Measurements from ENCODE around the gene KCNMA1.

The KCNMA1 gene

DNA sequence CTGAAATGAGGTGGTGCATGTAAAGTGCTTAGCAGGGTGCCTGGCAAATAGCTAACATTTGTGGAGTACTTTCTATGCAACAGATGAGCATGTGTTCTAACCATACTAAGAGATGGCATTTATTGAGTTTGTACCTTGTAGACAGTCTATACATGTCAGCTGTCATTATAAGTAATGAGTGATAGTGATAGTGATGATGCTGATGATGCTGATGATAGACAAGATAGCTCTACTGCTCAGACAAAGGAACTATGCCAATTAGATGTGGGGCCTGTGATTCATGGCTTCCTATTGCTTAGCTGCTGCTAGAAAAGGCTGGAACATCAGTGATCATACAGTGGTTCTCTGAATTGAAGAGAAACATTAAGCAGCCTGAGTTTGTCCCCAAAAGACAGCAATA lies 585.8 kb downstream of the KCNMA1 start:
- DNase-seq, result peak; percentile 14

DNA sequence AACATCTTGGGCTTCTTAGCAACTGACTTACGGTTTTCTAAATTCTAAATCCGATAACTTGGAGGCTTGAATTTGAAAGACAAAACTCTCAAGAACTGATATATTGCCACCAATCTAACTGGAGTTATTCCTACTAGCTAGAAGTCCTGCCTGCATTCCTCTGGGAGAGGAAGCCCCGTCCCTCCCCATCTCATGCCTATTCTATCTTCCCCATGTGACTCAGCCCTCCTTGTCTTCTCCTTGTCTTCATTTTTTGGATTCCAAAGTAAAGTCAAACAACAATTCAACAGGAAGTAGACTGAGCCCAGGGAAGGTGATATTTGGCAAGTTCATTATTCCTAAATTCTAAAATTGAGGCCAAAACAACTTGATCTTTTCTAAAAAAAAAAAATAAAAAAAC lies 587.7 kb downstream of the KCNMA1 start:
- DNase-seq, result peak; percentile 76

DNA sequence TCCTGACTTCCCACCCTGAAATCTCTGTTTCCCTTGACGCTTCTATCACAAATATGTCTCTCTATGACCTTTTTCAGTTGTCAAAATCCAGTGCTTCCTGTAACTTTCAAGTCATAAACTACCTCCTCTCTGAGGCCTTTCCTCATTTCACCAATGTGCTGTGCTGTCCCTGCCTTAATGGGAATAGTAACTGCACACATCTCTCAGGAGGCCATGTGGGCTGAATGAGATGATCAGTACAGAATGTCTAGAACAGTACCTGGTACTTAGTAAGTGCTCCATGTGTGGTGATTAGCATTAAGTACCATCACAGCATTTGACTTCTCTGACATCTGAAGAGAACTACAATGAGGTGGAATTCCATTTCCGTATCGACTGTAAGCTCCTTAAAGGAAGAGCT lies 588.5 kb downstream of the KCNMA1 start:
- no peak for DNase-seq

DNA sequence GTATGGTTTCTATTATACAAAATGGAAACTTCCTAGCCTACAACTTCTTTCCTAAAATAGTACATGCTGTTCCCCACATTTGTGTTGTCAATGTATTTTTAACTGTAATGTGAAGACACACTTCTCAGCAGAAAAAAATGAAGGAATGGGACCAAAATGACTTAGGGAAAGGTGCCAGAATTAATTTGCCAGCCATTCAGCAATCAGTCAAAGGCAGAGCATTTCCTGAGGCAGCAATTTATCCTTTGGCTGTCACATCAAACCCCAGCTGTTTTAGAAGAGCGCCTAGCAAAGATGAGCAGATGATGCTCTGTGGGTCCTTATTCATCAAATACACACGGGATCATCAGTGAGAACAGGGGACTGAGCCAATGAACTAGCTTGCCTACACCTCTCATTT lies 592.5 kb downstream of the KCNMA1 start:
- DNase-seq, result peak; percentile 46

DNA sequence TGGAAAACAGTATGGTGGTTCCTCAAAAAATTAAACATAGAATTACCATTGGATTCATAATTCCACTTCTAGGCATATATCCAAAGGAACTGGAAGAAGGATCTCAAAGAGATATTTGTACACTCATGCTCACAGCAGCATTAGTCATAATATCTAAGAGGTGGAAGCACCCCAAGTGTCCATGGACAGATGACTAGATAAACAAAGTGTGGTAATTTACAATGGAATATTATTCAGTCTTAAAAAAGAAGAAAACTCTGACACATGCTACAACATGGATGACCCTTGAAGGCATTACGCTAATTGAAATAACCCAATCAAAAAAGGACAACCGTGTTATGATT lies 594.2 kb downstream of the KCNMA1 start:
- DNase-seq, result peak; percentile 34

DNA sequence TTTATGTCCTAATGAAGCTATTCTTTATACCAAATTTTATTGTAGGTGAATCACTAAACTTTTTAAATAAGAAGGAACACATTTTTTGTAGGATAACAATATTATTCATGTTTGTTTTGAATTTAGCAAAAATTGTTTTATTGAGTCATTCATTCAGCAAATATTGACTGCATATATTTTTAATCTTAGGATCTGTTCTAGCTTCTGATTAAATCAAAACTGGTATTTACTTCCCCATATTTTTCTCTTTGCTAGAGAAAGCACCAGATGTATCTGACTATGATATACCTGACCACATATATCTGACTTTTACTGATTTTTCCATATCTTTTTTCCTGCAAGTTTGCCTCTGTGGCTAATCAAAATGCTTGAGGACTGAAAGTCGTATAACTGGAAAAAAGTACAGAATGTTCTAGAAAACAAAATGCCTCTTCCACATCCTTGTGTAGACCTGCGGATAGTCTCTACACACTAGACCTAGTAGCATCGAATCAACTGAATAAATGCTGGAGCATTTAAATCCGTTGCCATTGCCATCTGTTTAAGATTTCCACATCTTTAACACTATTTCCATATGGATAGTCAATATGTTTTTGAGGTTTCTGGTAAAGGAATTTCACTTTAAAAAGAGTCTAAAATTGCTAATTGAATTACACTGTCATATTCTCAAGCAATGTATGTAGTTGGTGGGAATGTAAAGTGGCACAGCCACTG lies 594.7 kb downstream of the KCNMA1 start:
- DNase-seq, result no peak

DNA sequence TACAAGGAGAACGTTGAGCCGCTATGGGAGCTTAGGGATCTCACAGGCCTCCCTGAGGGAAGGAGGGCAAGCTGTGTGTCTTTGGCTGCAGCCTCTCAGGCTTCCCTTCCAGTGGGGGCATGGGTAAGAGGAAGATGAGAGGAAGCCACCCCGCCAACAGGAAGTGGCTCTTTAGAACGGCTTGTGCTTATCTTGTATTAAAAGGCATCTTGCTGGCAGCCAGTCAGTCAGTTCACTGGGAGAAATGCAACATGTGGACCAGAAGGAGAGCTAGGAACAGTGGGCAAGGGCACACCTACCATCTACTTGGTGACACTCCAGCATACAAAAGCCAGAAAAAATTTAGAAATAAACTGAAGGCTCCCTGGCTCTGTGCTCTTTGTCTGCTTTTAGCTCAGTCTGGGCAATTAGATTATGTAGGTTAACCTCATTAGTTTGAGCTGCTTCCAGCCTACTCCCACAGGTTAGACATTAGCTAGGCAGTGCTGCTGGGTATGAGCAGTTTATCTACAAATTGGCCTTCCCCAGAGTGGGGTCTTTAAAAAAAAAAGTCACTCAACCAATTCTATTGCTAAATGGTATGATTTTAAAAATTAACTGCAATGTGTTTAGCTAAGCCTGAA lies 595.9 kb downstream of the KCNMA1 start:
- DNase-seq, result no peak

DNA sequence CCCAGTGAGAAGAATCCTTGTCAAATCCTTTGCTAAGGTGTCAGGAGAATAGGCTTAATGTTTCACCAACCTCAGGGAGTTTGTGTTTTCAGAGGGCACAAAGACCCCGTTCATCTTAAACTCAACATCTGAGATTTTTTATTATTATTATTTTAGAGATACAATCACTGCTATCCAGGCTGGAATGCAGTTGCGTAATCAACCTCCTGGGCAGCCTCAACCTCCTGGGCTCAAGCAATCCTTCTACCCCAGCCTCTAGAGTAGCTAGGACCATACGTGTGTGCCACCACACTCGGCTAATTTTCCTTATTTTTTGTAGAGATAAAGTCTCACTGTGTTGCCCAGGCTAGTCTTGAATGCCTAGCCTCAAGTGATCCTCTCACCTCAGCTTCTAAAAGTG lies 599.2 kb downstream of the KCNMA1 start:
- DNase-seq, result no peak

DNA sequence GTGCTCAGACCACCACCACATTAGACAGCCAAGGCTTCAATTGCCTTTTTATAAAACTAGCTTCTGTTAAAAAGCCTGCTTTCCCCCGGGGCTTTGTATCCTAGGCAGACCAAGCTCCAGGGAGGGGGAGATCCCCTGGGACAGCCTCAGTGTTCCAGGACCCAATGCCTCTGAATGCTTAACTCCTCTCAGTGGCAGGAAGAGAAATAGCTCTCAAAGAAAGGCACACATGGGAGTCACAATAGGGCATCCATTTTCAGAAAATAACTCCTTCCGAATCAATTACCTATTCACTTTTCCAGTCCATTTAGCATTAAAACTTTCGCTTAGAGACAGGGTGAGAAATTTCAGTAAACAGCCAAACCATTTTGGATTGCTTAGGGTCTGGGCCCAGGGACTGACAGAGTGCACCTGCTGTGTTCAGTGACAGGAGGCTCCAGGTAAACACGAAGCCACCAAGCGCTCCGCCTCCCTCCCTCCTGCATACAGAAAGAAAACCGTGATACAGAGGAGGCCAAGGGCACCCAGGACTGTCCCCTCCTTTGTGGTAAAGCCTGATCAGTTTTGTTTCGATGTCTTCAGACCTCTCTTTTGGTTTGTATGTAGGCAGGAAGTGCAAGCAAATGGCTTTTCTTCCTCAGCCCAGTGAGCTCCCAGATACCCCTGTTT lies 599.7 kb downstream of the KCNMA1 start:
- DNase-seq, result no peak

DNA sequence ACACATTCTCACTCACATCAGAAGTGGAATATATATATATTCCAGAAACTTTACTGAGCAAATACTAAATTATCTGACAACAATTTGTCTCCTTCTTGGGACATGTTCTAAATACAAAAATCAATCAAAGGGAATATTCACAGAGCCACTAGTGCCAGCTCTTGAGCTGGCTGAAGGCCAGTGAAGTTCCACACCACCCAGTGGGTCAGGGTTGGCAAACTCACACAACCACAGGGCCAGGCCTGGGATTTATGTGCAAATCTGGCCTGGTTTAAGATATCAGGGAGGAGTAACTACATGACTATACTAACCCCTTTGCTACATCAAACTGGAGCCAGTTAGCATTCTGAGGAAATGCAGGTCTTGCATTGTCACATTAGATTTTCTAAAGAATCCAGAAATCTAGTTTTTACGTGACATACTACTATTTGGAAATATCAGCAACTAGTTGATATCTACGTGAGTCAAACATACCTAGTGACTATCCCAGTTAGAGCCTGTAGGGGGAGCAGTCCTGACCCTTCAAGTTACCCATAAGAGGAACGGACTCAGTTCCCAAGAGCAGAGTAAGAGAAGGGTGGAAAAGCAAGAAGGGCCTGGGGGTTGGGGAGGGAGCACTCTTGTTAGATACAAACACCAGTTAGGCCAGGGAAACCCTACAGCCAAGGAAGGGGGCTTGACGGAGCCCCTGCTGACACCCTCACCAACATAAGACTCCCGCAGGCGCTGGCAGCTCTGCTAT lies 600.4 kb downstream of the KCNMA1 start:
- no peak for DNase-seq

DNA sequence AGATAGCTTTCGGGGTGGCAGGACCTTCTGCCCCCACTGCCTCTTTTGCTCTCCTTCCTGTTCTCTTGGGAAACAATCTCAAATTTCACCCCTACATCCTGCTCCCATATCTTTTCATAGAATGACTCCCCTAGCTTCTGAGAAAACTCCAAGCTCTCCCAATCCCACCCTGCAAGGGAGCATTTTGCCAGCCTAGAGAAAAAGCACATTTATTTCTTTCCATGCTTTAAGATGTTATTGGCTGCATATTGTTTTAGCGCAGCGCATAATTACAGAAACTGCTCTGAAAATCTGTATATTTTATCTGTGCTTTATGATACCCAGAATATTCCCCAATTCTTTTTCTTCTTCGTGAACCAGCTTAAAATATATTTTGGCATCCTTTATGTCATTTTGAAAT lies 601.3 kb downstream of the KCNMA1 start:
- no peak for DNase-seq

DNA sequence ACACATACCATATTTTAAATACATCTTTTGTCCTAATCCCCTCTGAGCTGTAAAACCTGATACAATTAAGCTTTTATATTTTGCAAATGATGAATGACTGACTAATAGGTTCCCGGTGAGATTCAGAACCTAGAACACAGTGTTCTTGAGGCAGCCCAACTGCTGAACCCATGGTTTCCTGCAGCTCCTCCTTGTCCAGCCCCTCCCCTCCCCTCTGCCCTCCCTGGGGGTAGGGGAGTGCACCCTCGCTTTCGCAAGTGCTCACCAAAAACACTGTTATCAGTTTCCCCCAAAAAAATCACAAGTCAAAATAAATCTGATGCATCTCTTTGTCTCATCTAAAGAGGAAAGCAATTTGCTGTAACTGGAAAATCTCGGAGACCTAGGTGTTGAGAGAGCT lies 602.8 kb downstream of the KCNMA1 start:
- DNase-seq, result no peak

DNA sequence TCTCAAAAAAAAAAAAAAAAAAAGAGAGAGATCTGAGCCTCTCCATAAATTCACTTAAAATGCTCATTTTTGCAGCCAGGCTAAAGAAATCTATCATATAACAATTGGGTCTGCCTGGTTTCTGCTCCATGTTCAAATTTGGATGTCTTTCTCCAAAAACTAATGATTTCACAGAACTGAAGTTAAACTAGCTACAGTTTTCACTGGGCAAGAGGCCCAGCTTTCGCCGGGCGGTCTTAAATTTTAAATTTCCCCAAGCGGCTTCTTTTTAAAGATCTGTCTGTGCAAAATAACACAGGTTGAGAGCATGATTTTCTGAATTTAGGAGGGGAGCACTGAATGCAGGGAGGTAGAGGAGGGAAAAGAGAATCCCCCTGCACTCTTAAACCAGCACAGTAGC lies 603.4 kb downstream of the KCNMA1 start:
- DNase-seq, result no peak

DNA sequence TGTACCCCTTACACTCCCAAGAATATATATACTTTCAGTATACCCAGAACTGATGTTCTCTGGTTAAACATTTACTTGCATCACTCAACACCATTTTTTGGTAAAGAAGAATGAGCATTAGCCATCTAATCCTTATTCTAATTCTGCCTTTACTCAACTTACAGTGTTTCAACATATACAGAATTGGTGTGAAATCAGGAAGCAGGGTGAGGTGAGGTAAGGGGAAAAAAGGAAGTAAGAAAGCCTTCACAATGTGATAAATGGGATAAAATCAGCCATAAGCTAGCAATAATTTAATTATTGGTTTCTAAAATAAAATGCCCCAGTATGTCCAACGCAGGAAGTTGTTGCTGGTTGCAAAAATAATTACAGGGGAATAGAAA lies 605.4 kb downstream of the KCNMA1 start:
- no peak for DNase-seq

DNA sequence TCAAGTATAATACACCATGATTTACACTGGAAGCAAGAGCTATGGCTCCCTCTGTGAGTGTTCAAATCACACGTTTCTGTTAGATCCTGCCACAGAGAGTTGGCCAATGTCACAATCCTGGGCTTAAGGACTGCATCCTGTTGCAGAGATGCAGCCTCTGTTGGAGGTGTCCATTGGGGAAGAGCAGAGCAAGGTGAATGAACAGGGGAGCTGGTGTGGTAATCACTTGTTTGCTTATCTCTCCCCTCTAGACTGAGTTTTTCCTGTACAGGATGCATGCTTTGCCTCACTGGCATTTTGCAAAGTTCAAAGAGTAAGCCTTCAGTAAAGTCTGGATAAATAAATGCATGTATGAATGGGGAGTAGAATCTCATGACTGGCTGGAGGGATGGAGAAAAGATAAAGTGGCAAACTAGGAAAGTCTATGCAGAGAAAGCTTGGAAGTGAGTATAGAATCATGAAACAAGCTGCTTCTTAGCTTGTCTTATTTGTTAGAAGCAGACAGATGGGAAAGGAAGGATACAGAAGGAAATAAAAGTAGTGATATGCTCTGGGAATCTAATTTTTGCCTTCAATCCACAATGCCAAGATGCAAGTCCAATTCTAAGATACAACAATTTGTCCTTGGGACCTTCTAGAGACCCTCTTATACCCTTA lies 605.9 kb downstream of the KCNMA1 start:
- no peak for DNase-seq

DNA sequence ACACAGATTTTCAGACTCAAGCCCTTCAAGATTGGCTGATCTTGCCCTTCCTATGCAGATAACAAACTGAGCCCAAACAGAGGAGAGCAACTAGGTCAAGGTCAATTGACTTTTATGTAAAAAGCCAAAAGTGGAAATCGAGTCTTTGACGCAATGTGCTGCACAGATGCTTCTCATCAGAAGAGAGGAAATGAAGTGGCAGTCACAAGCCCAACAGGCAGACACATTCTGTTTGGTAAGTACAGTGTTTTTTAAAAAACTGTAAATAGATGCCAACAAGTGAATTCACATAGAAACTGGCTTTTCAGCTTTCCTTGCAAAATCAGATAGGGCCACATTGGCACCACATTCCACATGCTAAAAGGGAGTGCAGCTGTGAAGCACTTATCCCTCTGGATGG lies 606.6 kb downstream of the KCNMA1 start:
- no peak for DNase-seq

DNA sequence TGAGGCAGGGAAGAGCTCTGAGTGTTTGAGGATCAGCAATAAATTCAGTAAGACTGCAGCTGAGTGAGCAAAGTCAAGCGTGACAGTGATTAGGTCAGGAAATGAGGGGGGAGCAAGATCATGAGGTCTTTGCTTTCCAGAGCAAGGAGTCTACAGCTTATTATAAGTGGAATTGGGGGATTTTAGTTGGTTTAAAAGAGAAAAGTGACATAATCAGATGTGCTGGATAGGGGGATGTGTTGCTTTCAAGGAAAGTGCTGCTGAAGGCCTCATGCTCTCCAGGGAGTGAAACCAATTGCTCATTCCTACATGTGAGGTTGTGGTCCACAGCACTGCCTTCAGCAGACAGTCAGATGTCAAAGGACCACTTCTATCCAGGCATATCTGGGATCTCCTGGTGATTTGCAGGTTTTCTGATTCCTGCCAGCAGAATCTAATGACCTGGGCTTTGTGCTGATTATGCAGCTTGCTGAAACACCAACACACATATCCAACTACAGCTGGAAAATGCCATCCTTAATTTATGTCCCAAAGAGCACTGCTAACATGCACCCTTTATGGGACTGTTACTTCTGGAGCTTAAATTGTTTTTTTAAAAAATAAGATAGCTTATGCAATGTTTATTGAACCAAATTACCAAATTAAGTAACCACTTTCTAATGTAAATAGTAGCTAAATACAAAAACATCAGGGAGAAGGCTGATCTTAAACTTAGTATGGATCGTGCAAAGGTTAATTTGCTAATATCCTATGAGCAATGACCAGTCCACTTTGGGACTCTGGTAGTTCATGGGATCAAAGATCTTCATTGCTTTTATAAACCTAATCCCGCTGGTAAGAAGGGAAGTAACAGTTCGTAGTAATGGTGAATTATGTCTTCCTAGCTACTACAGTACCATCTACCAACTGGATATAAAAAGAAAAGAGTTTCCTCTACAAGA lies 607.6 kb downstream of the KCNMA1 start:
- no peak for DNase-seq

DNA sequence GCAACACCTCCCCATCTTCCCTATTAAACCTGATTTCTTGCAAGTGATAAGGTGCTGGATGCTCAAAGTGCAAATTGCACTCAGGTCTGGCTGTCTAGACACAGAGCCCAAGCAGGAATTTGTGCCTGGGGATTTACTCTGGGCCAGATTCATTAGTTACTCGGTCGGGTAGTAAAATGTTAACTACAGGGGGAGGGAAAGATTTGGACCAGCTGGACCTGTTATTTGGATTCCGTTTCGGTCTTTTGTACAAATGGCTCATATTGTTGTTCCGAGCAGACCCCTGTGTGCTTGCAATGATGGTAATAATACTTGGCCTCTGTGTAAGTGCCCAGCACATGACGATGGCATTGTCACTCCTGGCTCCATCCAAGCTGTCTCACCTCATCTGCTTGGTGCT lies 609.6 kb downstream of the KCNMA1 start:
- DNase-seq, result no peak

DNA sequence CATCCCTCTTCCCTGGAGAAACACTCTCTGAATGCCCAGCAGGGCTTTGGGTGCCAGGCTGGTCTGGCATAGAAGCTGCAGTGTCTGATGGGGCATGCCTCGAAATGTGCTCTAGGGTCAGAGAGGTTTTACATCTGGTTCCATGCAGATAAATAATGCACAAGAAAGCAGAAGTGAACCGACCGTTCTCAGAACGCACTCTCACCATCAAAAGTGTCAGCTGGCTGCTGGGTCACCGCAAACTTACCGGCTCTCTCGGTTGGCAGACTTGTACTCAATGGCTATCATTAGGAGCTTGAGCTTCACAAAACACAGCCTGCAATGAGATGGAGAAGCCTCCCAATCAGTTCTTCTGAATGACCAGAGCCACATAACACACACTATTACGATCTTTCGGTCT lies 610.0 kb downstream of the KCNMA1 start:
- no peak for DNase-seq

DNA sequence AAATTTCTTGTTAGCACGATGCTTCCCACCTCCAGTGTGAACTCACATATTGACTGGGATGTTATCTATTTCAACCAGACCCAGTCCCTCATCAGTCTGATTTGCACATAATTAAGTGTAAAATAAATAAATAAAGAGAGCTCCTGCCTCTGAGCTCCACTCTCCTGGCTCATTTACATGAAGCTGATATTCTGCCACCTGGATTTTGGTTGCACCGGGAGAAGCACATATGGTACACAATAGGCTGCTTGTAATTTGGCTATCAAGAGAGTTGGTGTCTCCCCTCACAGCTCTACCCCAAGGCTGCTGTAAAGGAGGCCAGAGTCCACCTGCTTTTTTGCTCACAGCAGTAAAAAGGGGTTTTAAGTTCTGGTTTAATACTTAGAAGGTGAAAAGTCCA lies 610.5 kb downstream of the KCNMA1 start:
- no peak for DNase-seq

DNA sequence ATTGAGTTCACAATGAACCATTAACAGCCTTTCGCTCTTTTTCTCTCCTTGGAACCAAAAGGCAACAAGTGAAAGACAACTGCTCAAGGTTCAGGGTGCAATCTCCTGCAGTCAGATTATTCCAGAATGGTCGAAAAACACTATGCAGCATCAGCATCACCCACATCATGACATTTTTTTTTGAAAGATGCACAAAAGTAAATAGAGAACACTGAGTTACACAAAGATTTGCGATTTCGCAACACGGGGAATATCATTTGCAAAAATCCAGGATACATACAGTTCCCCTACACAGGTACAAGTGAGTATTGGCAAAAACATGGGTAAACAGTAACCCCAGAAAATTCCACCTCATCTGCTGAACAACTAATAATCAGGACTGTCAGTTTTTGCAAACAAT lies 611.5 kb downstream of the KCNMA1 start:
- DNase-seq, result no peak

DNA sequence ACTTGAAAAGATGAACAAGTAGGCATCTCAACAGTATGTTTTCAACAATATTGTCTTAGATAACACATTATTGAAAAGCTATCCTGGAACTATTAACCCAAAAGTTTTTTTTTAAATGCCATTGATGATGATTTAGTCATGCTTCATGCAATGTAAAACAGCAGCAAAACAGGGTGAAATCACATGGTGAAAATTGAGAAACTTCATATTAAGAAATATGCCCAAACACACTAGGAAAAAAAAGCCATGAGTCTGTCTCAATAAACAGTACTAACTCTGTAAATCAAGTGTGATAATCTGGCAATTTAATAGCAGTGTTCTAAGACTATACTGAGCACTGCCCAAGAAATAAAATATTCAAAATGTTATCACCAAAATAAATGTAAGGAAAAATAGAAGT lies 613.1 kb downstream of the KCNMA1 start:
- DNase-seq, result no peak
